Choroid plexus epithelial cell (primary cell): ENCODE data around the gene ZBED2.

Experiments used
- DNase-seq: peaks from one replicate; pipeline ENCODE4 v3.0.0-alpha.2; 2010; ENCODE audit warnings: low read depth
- H3K4me3 ChIP-seq: 2 replicates; pipeline ENCODE4 v1.5.1; 2011; ENCODE audit warnings: low read depth, mild to moderate bottlenecking, control low read depth, low read length, moderate library complexity
- TF ChIP-seq, protein P1 (sequence below): conservative IDR thresholded peaks from 2 replicates; pipeline ENCODE4 v1.5.1; 2011; ENCODE audit warnings: low read depth, mild to moderate bottlenecking, control low read depth, inconsistent platforms, low read length, moderate library complexity

The ZBED2 gene

DNA sequence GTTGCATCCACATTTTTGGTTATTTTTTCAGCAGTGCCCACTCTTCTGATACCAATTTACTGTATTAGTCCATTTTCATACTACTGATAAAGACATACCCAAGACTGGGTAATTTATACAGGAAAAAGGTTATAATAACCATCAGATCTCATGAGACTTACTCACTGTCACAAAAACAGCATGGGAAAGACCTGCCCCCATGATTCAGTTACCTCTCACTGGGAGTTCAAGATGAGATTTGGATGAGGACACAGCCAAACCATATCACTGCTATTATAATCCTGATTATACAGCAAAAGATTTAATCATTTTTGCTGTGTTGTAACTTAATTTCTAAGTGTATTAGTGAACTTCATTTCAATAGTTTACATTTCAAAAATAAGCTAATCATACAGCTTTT is 6.6 kb downstream of the ZBED2 start:
- no peak overlapping the region for H3K4me3 ChIP-seq
- peak; percentile 10 for DNase-seq
- TF ChIP-seq, protein P1, sequence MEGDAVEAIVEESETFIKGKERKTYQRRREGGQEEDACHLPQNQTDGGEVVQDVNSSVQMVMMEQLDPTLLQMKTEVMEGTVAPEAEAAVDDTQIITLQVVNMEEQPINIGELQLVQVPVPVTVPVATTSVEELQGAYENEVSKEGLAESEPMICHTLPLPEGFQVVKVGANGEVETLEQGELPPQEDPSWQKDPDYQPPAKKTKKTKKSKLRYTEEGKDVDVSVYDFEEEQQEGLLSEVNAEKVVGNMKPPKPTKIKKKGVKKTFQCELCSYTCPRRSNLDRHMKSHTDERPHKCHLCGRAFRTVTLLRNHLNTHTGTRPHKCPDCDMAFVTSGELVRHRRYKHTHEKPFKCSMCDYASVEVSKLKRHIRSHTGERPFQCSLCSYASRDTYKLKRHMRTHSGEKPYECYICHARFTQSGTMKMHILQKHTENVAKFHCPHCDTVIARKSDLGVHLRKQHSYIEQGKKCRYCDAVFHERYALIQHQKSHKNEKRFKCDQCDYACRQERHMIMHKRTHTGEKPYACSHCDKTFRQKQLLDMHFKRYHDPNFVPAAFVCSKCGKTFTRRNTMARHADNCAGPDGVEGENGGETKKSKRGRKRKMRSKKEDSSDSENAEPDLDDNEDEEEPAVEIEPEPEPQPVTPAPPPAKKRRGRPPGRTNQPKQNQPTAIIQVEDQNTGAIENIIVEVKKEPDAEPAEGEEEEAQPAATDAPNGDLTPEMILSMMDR, result no peak

DNA sequence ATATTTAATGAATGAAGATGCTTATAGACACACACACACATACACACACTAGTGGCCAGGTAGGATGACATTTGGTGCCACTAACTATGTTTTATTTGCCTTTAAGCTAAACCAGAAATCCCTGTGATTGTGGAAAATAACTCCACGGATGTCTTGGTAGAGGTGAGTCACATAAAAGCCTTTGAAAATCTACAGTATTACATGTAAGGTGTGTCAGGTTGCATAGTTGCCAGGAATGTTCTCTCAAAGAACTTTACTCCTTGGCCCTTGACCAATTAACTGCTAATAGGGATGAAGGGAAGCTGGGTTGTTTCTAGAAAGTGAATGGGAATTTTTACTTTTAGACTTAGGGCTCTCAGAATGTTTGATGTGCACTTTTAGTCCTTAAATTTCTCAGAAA is 9.9 kb downstream of the ZBED2 start:
- DNase-seq, result peak; percentile 18
- TF ChIP-seq, protein P1, result no peak
- H3K4me3 ChIP-seq, result no peak overlapping the region

DNA sequence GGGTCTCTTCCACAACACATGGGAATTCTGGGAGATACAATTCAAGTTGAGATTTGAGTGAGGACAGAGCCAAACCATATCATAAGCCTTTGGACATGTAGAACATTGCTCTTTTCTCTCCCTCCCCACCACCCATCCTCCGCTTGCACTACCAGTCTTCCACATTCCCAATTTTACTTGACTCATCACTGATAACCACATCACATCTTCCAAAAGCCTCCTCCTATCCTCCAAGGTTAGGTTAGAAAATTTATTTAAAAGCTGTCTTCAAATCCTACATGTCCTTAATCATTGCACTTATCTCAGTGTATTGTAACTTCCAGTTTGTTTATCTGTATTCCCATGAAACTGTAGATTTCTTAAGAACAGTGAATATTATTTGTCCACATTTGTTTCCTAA is 10.4 kb downstream of the ZBED2 start:
- H3K4me3 ChIP-seq, result no peak overlapping the region
- no peak for DNase-seq
- TF ChIP-seq, protein P1, result no peak

DNA sequence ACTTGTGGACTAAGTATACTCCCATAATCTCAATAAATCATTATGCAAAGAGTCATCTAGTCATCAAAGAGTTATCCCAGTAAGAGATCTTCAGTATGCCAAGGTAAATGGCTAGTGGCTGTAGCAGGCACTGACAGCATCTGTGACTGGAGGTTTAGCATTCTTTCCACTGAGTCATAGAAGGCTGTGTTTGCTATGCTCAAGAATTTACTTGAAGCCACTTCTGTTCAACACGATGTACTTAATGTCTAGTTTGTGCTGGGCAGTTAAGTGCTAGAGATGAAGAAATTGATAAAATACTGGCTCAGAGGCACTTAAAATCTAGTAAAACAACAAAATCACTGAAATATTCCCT is 13.0 kb downstream of the ZBED2 start:
- no peak overlapping the region for H3K4me3 ChIP-seq
- TF ChIP-seq, protein P1, result no peak
- peak; percentile 89 for DNase-seq

DNA sequence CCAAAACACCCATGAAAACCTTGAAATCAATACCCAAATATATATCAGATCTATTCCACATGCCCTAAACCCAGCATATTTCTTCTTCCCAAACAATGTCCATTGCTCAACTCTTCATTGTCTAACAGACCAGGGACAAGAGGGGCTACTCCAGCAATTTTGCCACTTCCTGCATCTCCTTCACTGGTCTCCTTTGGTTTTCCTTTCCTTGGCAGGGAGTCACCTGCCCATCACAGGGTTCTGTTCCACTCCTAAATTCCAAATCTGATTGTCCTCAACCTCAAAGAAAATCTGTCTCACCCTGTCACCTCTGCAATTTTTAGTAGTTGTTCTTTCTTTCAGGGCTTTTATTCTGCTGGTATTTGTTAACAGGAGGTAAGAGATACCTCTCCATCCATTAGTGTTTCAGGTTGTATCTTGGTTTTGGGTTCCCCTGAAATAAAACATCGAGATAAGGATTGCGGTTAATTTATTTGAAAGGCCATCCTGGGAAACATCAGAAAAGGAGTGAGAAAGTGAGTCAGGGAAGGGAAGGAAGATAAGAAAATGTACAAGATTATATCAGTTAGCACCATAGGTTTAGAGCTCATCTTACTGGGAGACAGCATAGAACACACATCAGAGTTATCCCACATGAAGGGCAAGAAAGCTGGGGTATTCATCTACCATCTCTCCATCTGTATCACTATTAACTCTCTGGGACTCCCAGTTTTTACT is 13.6 kb downstream of the ZBED2 start:
- TF ChIP-seq, protein P1, result no peak
- DNase-seq, result no peak

DNA sequence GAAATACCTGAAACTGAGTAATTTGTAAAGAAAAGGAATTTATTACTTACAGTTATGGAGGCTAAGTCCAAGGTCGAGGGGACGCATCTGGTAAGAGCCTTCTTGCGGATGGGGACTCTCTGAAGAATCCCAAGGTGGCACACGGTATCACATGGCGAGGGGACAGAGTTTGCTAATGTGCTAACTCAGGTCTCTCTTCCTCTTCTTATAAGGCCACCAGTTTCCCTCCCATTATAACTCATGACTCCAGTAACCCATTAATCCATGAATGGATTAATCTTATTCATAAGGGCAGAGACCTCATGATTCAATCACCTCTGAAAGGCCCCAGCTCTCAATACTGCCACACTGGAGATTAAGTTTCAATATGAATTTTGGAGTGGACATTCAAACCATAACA is 15.7 kb downstream of the ZBED2 start:
- H3K4me3 ChIP-seq, result no peak overlapping the region
- TF ChIP-seq, protein P1, result no peak
- no peak for DNase-seq

More for the DNA sequence above, 13.6 kb downstream of the ZBED2 start:
- no peak overlapping the region for H3K4me3 ChIP-seq

DNA sequence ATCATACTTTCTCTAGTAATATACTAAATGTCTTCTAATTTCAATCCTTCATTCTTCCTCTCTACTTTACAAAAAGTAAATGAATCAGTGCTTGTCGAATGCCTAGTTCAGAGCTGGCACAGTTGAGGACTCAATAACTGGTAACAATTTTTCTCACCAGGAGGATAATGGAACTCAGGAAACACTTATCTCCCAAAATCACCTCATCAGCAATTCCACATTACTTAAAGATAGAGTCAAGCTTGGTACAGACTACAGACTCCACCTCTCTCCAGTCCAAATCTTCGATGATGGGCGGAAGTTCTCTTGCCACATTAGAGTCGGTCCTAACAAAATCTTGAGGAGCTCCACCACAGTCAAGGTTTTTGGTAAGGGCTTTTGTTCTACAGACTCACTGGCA is 16.3 kb downstream of the ZBED2 start:
- TF ChIP-seq, protein P1, result no peak
- no peak for DNase-seq
- H3K4me3 ChIP-seq, result no peak overlapping the region
